ENCODE data around the gene NANOS2.
A peak's percentile ranks its signal among the peaks of the same experiment; 100 is the strongest.

The NANOS2 gene

DNA sequence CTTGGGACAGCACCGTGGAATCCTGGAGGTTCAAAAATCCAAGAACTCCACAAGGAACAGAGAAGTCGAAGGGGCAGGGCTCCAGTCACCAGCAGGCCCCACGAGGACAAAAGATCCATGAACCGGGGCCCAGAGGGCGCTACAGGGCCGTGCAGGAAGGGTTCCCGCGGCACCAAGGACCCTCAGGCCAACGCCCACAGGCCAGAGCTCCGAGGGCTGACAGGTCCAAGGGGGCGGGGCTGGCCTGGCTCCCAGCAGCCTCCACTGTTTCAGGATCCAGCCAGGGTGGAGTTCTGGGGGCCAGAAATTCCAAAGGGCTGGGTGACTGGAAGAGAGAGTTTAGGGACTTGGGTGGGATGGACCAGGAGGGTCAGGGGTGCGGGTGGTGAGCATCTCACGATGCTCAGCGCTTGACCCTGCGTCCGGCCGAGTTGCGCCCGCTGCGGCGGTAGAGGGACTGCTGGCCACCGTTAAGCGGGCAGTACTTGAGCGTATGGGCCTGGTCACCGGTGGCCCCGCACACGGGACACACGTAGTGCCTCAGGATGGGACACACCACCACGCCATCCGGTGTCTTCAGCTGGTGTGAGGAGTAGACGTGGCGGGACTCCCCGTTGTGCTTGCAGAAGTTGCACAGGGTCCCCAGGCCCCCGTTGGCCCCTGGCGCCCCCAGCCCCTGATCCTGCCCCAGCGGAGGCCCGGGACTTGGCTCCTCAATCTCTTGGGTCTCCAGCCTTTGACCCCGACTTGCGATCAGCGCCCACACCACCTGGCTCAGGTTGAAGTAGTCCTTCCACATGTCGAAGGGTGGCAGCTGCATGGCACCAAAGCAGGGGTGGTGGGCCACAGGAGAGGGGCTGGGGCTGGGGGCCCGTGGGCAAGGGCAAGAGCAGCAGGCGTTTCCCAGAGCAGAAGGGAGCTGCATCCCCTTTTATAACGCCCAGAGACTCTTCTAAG lies at the start of gene NANOS2:
NANOS2 (minus strand) TSS at position 905 of the 957 bp plus-strand sequence; CDS start at position 820, 85 bp downstream.
- peak; percentile 17 for DNase-seq

DNA sequence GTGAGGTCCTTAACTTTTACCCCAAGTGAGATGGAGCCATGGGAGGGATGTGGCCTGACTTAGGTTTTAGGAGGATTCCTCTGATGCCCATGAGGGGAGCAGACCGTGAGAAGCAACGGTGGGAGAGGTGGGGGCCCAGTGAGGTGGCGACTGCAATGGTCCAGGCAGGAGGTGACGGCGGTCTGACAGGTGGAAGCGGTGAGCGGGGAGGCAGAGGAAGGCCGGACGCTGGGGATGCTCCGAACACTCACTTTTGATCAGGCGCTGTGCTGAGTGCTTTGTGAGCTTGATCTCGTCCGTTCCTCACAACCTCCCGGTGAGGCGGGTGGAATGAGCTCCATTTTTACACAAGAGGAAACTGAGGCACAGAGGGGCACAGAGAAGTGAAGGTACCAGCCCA lies 47.4 kb upstream of the NANOS2 start:
- DNase-seq: no peak

DNA sequence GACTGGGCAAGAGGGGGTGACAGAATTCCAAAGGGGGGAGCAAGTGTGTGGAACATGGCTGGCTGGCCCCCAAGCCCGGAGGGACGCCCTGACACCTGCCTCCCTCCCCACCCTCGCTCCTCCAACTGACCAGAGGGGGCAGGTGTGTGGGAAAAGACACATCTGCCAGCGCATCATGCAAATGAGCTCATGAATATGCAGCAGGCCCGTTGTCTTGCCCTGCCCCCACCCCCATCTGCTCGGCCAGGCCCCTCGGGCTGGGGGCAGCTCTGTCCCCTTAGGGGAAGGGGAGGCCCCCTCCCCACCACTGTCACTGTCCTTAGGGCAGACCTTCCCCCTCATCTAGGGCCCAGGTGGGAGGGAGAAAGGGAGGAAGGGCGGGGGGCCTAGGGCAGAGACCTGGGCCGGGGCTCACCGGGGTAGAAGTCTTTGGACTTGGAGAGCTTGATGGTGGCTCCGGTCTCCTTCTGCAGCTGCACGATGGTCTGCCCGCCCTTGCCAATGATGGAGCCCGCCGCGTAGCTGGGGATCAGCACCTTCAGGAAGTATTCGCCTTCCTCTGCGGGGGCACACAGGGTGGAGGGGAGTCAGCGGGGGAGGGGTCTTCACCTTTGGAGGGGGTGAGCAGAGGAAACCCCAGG lies 46.1 kb upstream of the NANOS2 start:
- DNase-seq: no peak

DNA sequence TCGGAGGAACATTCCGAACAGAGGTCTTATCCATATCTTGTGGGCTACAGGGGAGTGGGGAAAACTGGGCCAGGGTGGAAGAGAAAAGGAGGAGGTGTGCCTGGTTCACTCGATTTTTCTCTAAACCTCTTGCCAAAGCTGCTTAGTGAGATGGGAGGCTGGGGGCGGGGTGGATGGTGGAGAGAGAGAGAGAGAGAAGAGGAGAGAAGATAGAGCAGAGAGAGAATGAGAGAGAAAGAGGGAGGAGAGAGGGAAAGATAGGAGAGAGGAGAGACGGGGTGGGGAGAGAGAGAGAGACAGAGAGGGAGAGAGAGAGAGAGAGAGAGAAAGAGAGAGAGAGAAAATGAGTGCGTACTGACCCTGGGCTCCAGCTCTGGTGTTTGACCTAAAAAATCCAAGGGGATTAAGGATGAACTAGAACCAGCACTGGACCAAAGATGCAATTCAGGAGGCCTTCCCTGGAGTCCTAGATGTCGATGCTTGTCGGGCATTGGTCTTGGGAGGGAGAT lies 45.0 kb upstream of the NANOS2 start:
- DNase-seq: no peak

DNA sequence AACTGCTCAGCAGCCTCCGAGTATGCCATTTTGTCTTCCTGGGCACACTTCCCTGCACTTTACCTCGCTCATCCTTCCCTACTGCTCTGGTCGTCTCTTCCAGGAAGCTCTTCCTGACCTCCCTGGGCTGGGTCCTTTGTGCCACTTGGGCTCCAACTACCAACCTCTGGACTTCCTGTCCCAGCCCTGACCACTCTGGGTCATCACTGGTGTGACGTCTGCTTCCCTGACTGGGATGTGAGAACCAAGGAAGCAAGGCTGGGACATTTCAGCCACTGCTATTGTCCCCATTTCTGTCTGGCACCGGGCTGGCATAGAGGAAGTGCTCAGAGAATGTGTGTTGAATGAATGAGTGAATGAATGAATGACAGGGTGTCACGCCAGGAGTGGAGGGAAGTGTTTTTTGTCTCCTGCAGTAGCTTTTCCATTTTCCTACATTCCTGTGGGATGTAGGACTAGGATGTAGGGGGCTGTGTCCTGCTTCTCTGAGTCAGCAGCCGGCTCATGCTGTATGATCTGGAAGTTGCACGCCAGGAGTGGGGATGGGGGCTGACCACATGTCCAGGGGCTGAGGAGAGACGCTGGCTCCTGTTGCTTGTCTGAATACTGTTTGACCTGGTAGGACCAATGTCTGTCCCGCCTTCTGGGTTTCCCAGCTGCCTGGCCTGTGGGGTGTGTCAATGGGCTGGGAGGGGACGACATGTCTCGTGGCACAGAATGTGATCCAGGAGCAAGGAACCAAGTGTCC lies 44.4 kb upstream of the NANOS2 start:
- no peak for DNase-seq

DNA sequence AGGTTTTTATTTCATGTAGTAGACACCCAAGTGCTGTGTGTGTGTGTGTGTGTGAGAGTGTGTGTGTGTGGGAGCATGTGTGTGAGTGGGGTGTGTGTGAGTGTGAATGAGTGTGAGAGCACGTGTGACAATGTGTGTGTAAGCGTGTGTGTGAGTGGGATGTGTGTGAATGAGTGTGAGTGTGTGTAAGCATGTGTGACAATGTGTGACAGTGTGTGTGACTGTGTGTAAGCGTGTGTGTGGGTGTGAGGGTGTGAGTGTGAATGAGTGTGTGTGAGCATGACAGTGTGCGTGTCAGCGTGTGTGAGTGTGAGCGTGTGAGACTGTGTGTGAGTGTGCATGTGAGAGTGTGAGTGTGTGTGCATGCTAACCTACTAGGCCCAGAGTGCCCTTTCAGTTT lies 43.7 kb upstream of the NANOS2 start:
- DNase-seq: no peak

DNA sequence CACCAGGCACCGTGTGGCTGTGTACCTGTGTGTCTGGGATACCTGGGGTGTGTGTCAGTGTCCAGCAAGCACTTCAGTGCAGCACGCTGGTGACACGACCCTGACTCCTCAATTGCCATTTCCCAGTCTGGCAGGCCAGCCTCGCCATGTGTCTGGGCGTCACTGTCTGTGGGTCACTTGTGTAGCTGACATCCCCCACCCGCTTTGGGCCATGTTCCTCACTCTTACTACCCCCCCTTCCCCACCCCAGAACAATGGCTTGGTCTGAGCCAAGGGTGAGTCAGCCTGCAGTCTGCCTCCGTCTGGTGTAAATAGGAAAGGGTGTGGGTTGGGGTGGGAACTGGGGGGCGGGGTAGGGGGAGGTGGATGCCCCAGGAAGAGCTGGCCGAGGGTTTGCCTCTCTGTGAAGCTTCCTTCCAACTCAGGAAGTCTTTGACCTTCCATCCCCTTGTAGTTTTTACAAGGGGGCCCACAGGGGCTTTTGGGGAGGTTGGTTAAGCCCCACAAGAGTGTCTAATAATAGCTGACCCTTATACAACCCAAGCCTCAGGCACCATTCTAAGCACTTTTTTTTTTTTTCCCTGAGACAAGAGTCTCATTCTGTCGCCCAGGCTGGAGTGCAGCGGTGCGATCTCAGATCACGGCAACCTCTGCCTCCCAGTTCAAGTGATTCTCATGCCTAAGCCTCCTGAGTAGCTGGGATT lies 41.5 kb upstream of the NANOS2 start:
- DNase-seq: no peak

DNA sequence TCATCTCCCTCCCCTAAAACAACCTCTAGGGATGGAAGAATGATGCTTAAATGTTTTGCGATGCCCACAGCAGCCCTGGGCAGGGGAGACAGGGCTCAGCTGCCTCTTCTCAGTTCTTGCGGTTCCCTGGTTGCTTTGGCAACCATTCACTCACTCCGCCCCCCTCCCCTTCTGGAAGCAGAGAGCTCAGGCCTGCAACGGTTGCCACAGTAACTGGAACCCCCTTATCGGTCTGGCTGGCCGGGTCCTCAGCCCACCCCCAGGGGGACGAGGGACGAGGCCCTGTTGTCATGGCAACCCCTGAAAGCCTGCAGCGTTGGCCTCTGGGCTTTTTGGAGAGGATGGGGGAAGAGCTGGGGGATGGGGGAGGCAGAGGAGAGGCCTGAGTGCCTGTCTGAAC lies 39.6 kb upstream of the NANOS2 start:
- DNase-seq: no peak

DNA sequence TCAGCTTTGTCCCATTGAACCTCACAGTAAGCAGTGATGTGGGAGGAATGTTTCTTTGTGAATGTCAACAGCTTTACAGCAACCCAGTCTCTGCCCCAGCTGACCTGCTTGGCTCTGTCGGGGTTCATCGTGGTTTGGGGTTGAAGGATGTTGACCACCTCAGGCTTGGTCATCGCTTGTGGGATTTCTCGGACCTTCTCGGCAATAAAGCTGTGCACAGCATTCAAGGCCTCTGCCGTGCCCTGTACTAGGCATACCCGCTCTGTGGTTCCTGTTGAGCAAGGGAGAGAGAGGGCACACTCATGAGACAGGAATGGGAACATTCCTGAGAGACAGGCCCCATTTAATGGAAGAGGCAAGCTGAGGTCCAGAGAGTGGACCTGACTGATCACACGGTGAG lies 39.1 kb upstream of the NANOS2 start:
- no peak for DNase-seq

DNA sequence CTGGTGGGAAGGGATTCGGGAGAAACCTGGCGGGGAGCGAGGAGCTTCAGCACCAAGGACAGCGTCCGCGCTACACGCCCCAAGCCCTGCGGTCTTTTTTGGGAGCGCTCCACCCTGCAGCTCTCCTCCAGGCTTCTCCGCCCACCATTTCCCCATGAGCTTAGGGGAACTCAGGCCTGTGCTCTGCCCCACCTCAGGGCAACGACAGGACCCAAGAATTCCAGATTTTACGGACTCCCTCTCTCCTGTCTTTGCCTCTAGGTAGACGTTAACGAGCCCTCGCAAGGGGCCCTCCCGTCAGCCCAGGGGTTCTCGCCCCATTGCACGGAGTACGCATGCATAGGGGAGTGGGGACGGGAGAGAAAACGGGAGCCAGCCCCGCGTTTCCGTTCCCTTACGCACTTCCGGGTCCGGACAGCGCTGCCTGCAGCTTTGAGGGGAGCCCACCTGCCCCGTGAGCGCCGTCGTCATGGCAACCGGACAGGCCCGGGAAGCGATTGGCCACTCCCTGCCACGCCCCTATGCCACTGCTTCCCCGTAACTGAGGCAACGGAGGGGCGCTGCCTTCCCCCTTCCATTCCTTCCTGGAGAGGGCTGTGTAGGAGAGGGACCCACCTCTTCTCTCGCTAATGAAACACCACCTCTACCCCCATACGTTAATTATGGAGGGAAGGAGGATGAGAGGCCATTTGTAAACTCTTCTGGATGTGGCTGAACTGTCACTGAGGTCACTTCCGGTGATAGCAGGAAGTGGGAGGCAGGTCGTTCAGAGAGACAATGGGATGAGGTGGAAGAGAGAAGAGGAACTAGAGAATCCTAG lies 38.3 kb upstream of the NANOS2 start:
- DNase-seq: peak; percentile 38

DNA sequence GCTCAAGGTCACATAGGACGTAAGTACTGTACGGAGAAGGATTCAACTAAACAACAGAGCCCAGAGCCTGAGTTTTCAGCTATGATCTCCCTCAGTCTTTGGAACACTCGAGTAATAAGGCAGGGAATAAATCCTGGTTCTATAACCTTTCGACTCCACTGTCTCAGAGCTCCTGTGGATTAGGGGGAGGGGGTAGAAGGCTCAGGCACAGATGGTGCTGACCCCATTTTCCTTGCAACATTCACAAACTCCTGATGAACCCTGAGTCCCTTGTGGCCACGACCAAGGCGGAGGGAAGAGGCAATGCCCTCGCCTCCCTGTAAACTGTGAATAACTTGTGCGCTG lies 37.7 kb upstream of the NANOS2 start:
- DNase-seq: no peak

DNA sequence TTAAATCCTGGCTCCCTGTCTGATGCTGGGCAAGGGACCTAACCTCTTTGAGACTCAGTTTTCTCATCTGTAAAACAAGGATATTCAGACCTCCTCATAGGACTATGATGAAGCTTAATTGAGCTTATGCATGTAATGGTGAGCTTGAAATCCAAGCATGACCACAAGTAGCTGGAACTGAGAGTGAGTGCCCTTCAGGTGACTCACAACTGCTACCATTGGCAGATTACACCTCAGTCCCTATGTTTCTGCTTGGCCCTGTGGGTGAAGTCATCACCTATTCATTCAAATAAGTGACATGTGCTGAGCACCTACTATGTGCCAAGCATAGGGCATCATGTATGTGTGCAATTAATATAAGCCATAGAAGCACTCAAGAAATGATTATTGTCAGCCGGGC lies 33.3 kb upstream of the NANOS2 start:
- DNase-seq: peak; percentile 18

DNA sequence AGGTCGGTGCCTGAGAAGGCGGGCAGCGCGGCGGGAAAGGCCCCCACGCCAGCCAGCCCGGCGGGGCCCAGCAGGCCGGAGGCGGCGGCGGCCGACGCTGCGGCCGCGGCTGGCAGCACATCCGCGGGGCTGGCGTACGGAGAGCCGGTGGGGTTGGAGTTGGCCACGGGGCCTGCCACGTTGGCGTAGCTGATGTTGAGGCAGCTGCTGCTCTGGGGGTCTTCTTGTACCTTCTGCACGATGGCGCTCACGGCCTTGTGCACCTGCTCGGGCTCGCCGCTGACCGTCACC lies 25.9 kb upstream of the NANOS2 start:
- no peak for DNase-seq

DNA sequence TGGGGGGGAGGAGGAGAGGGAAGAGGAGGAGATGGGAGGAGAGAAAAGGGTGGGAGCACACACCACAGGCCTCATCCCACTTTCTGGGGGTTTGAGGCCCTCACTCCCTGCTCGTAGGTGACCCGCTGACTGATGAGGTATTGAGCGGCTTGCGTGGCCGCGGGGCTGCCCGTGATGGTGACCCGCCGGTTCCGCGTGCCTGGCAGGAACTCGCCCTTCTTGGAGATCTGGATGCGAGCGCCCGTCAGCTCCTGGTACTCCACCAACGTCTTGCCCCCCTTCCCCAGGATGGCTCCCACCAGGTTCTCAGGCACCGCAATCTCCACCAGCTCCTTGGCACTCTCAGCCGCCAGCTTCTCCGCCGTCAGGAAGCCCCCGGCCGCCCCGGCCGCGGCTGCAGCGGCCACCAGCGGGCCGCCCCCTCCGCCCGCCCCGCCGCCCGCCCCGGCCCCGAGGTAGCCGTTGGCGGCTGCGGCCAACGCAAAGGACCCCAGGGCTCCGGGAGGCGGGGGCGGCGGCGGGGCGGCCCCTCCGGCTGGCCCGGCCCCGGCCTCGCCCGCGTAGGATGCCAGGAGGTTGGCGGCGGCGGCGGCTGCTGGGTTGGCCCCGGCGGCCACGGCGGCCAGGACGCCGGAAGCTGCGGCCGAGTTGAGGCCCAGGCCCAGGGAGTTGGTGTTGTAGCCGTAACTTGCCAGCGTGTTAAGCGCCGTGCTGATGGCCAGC lies 25.4 kb upstream of the NANOS2 start:
- DNase-seq: no peak

DNA sequence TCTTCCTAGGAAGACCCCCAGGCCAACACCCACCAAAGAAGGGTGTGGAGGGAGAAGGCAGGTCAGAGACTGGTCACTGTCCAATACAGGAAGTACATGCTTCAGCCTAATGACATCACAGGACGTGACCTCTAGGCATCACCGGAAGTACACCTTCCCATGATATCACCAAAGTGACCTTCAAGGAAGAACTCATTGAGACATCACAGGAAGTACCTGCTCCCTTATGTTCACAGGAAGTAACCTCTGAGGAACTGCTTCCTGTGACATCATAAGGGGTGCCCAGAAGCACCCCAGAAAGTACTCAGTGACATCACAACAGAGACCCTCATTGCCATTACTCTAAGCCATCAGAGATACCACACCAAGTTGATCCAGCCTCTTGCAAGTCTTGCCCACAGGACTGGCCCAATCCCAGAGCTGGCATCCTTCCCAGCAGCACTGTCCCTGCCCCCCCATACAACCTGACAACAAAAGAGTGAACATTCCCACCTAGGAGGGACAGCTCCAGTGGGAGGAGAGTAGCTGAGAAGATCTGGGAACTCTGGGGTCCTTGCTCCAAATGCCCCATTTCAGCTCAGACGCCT lies 24.2 kb upstream of the NANOS2 start:
- DNase-seq: no peak

DNA sequence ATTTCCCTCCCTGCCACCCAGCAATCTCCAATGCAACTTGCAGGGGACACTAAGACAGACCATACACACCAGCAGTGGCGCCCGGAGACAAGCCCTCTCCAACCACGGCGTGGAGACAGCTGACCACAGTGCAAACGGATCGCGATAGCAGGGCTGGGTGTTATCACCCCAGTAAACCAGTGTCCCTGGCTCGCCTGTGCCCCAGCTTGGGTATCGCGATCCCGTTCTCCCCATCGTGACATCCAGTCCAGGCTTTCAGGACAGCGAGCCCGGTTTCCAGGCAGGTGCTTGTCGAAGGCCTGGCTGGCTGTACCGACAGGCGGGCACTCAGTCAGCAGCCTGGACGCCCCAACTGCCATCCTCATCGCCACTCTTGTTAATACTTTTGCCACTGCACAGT lies 20.7 kb upstream of the NANOS2 start:
- DNase-seq: no peak

DNA sequence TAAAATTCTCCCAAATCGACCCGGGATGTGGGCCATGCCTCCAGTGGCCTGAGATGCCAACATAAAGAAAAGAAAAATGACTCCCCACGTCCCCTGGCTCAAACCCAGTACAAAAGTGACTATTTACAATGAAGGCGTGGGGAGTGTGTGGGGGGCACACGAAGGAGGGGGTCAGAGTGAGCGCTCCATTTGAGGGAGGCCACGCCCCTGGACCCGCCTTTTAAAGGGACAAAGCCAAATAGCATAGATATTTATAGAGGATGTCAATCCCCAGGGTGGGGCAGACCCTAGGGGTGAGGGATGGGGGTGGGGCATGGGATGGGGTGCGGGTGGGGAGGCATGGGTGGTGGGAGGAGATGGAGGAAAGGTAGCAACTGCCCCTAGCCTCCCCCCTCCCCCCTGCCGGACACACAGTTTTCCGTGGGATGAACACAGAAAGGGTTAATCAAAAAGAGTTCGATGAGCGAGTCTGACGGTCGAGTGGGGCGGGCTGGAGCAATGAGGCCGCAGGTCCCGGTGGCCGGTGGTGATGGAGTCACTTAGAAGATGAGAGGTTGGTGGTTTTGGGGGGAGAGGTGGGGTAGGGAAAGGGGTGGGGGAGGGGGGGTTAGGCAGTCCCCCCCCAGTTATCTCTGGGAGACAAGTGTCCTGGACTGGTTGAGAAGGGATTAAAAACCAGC lies 20.1 kb upstream of the NANOS2 start:
- no peak for DNase-seq

DNA sequence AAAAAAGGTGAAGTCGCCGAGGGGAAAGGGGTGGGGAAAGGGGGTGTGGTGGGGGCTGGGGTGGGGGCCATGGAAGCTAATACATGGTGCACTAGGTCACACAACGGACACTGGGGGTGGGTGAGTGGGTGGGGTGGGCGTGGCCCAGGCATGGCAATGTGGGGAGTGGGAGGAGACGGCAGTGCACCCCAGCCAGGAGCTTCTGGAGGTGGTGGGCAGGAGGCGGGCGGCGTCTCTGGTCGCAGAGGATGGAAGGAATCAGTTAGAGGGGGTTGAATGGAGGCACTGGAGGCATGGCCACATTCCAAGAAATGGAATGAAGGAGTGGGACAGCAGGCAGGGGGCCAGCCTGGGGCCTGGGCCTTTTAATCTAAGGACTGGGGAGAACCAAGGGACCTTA lies 19.2 kb upstream of the NANOS2 start:
- DNase-seq: no peak

DNA sequence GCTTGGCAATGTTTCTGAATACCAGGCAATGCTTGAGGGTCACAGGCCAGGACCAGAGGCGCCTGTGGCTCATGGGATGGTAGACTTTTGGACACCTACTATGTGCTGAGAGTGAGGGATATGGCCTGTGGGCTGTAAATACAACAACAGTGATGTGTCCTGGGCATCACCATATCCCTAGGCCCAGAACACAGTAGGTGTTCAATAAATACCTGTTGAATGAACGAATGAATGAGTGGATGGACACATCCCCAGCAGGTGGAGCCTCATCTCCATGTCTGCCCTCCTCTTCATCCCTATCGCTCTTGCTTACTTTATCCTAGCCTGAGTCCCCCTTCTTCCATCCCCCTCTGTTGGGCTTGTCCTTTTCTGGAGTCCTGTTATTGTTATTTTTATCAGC lies 16.5 kb upstream of the NANOS2 start:
- no peak for DNase-seq

DNA sequence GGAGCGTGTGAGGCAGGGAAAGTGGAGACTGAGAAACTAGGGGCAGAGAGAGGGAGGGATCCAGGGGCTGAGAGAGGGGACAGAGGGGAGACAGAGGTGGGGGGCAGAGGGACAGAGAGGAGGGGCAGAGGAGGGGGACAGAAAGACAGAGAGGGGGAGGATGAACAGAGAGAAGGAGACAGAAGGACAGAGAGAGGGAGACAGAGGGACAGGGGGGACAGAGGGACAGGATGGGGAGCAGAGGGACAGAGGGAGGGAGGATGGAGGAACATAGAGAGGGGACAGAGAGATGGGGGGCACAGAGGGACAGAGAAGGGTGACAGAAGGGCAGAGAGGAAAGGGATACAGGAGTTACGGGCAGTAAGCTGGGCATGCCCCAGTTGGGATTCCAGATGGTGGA lies 14.7 kb upstream of the NANOS2 start:
- DNase-seq: no peak
